Stimulated activated CD4-positive, alpha-beta T cell treated with anti-CD3 and anti-CD28 coated beads, TNF-alpha, amount 100 ng/mL, for 1 hour (primary cell): ENCODE measurements around the gene RARG.
"Not testable (repeated sequence)": the region's sequence is repeated elsewhere in the genome, so short reads cannot be mapped to it uniquely, and the experiment has no call there.

Experiments used
- DNase-seq, 3 donors: peaks; one replicate each; pipeline ENCODE4 v3.0.0-alpha.2; 2020; ENCODE audit warnings: low read depth in 3 of 3, low spot score in 1 of 3

Gene RARG

DNA sequence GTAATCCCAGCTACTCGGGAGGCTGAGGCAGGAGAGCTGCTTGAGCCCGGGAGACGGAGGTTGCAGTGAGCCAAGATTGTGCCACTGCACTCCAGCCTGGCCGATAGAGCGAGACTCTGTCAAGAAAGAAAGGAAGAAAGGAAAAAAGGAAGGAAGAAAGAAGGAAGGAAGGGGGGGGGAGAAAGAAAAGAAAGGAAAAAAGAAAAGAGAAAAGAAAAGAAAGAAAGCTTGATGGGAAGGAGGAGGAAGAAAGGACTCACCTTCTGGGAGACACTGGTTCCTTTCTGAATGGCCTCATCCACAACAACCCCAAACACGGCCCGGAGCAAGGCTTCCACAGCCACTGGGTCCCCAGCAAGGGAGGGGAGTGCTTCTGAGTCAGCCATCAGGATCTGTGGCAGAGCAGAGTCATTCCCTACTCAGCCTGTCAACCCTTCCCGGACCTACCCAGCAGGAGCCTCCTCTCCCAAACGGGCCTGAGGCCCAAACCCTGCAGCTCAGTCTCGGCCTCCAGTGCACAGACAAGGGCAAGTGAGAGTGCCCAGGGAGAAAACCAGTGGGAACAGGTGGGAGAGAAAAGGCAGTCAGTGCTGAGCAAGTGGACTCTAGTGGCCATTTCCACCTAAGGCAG is 58.8 kb downstream of the RARG start:
- DNase-seq, result no peak

DNA sequence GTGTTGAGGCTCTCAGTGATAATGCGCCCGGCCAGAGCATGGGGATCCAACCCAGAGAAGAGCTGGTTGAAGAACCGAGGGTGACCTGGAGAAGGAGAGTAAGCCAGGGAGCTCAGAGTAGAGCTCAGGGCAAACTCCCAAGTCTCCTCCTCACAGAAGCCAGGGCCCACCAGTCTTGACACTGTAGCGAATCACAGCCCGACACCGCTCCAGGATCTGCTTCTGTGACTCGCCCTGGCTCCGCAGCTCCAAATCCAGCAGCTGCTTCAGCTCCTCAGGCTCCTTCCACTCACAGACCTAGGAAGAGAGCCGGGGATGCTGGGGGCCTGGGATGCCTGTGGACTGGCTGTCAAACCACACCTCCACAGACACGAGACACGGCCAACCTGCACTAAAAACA is 59.7 kb downstream of the RARG start:
- no peak for DNase-seq

DNA sequence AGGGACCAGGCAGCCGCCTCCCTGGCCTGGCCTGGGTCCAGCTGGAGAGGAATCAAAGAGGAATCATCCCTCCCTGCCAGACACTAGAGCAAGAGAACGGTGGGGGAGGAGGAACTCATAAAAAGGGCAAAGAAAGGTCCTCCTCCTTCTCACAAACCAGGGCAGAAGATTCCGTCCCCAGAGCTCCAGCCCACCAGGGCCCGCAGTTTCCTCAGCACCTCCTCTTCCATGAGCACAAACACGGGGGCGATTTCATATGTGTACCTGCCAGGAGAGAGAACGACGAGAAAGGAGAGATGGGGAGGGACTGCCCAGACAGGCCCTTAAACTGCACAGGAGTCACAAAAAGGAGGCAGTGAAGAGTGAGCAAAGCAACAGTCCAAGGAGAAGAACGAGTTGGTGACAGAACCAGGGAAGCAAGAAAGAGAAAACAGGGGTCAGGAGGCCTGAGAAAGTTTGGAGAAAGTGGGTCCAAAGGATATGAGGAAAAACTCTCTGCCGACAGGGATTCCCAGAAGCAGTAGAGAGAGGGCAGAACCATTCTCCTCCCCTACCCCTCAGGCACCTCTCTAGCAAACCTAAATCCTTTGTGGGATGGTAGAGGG is 60.2 kb downstream of the RARG start:
- DNase-seq, result no peak

- DNase-seq, result no peak
Measured at GRCh38 chr12:53170876-53171724, 60.9 kb downstream of the RARG start.

- no peak for DNase-seq
Measured at GRCh38 chr12:53170215-53170614, 61.8 kb downstream of the RARG start.

DNA sequence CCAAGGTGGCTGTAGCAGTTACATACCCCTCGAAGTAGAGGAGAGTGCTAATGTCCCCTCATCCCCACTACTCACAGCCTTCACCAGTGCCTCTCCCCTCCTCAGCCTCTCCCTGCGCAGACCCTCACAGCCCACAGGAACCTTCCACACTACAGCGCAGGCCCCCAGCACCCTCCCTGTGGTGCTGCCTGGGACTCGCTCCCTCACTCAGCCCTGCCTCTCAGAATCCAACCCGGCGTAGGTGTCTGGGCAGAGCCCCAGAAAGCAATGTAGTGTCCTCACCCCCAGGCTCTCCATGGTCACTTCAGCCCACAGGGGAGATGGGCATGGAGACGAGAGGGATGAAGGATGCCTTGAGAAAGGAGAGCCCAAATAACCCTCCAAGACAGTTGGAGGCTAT is 62.4 kb downstream of the RARG start:
- DNase-seq, result no peak

- no peak for DNase-seq
Measured at GRCh38 chr12:53166837-53167236, 65.2 kb downstream of the RARG start.

- DNase-seq, result not testable (repeated sequence)
Measured at GRCh38 chr12:53163008-53163407, 69.0 kb downstream of the RARG start.

- no peak for DNase-seq
Measured at GRCh38 chr12:53161119-53161911, 70.7 kb downstream of the RARG start.

- DNase-seq, result no peak
Measured at GRCh38 chr12:53160673-53161072, 71.3 kb downstream of the RARG start.
